Activated T-helper 2 cell treated with anti-CD3 and anti-CD28 coated beads, Interferon-gamma antibody, Interleukin-2, Interleukin-4, amounts not matched to agents 10 μg/mL and 5 μg/mL and 100 μg/mL, durations not matched to agents 14 hours and 24 hours and 36 hours (primary cell): ENCODE measurements around the gene MSANTD4. TPM values are rescaled to one million over a fixed set of nuclear protein-coding genes. Genes with fewer than 3 reads are reported as not detected.

Source experiments
- DNase-seq: peaks from one replicate; pipeline ENCODE4 v3.0.0; 2021; ENCODE audit warnings: low spot score
- H3K27ac Mint-ChIP-seq: one replicate; pipeline ENCODE4 v1.8.0; 2021; ENCODE audit warnings: mixed read lengths
- H3K27me3 Mint-ChIP-seq: one replicate; pipeline ENCODE4 v1.8.0; 2021; ENCODE audit warnings: low read depth, mixed read lengths
- H3K36me3 Mint-ChIP-seq: one replicate; pipeline ENCODE4 v1.8.0; 2021; ENCODE audit warnings: low read depth, mixed read lengths
- H3K4me1 Mint-ChIP-seq: one replicate; pipeline ENCODE4 v1.8.0; 2021; ENCODE audit warnings: low read depth, mixed read lengths
- H3K4me3 Mint-ChIP-seq: one replicate; pipeline ENCODE4 v1.8.0; 2021; ENCODE audit warnings: low read depth, mild to moderate bottlenecking, moderate library complexity, mixed read lengths
- H3K9me3 Mint-ChIP-seq: one replicate; pipeline ENCODE4 v1.8.0; 2021; ENCODE audit warnings: mixed read lengths
- intact Hi-C: fragments of 100-400 bp; cut with micrococcal nuclease; formaldehyde crosslinking; loops from one replicate; pipeline ENCODE4 v1.15.1; 2023
- total RNA-seq: library from RNA; stranded (reverse); gene quantifications from 2 replicates; pipeline ENCODE4 v1.2.3, GENCODE V29; 2022

The MSANTD4 gene
- total RNA-seq, 1 donor from 2014 or later, result 22.0 TPM

- Mint-ChIP-seq H3K4me3 (no peak overlapping the region), H3K9me3 (peaks cover 5% of the 10 kb centered on the region), H3K36me3 (peaks cover 13% of the 10 kb centered on the region), H3K4me1 (no peaks in the 10 kb centered on the region), H3K27ac (no peak overlapping the region), H3K27me3 (no peaks in the 10 kb centered on the region)
- DNase-seq, result no peak
- intact Hi-C loops, result no loop called here
Measured at GRCh38 chr11:105991888-105992287, 30.2 kb downstream of the MSANTD4 start.

- Mint-ChIP-seq H3K36me3 (peaks cover 6% of the 10 kb centered on the region), H3K9me3 (peaks cover 4% of the 10 kb centered on the region), H3K4me1 (no peaks in the 10 kb centered on the region), H3K27ac (no peak overlapping the region), H3K27me3 (no peaks in the 10 kb centered on the region), H3K4me3 (no peak overlapping the region)
- no peak for DNase-seq
- intact Hi-C loops, result no loop called here
Measured at GRCh38 chr11:105989124-105989523, 32.9 kb downstream of the MSANTD4 start.

GRCh38 chr11:105988197-105988596 is 33.8 kb downstream of the MSANTD4 start:
- Mint-ChIP-seq H3K4me1 (no peaks in the 10 kb centered on the region), H3K27ac (no peak overlapping the region), H3K4me3 (no peak overlapping the region), H3K9me3 (no peaks in the 10 kb centered on the region), H3K27me3 (no peaks in the 10 kb centered on the region), H3K36me3 (peaks cover under 1% of the 10 kb centered on the region)
- intact Hi-C loops, result no loop called here
- DNase-seq, result no peak

GRCh38 chr11:105986554-105986953 is 35.5 kb downstream of the MSANTD4 start:
- Mint-ChIP-seq H3K4me3 (no peak overlapping the region), H3K27me3 (no peaks in the 10 kb centered on the region), H3K36me3 (no peaks in the 10 kb centered on the region), H3K27ac (no peak overlapping the region), H3K9me3 (no peaks in the 10 kb centered on the region), H3K4me1 (no peaks in the 10 kb centered on the region)
- no peak for DNase-seq
- intact Hi-C loops, result no loop called here

- Mint-ChIP-seq H3K4me1 (no peaks in the 10 kb centered on the region), H3K4me3 (no peak overlapping the region), H3K27ac (no peak overlapping the region), H3K27me3 (peaks cover 5% of the 10 kb centered on the region), H3K36me3 (no peaks in the 10 kb centered on the region), H3K9me3 (no peaks in the 10 kb centered on the region)
- intact Hi-C loops, result no loop called here
- no peak for DNase-seq
Measured at GRCh38 chr11:105979997-105980703, 41.9 kb downstream of the MSANTD4 start.

GRCh38 chr11:105975128-105975527 is 46.9 kb downstream of the MSANTD4 start:
- intact Hi-C loops, result no loop called here
- Mint-ChIP-seq H3K9me3 (no peaks in the 10 kb centered on the region), H3K4me1 (no peaks in the 10 kb centered on the region), H3K4me3 (no peak overlapping the region), H3K27me3 (peaks cover 5% of the 10 kb centered on the region), H3K27ac (no peak overlapping the region), H3K36me3 (no peaks in the 10 kb centered on the region)
- DNase-seq, result no peak

GRCh38 chr11:105969756-105970155 is 52.3 kb downstream of the MSANTD4 start:
- H3K27ac Mint-ChIP-seq, result no peak overlapping the region
- DNase-seq, result no peak
- H3K4me3 Mint-ChIP-seq, result no peak overlapping the region
- intact Hi-C loops, result no loop called here
- H3K36me3 Mint-ChIP-seq, result no peaks in the 10 kb centered on the region
- H3K4me1 Mint-ChIP-seq, result no peaks in the 10 kb centered on the region
- no peaks in the 10 kb centered on the region for H3K27me3 Mint-ChIP-seq
- no peaks in the 10 kb centered on the region for H3K9me3 Mint-ChIP-seq

- H3K27me3 Mint-ChIP-seq, result no peaks in the 10 kb centered on the region
- intact Hi-C loops, result no loop called here
- H3K9me3 Mint-ChIP-seq, result no peaks in the 10 kb centered on the region
Measured at GRCh38 chr11:105968021-105968697, 53.9 kb downstream of the MSANTD4 start.

GRCh38 chr11:105960252-105961245 is 61.5 kb downstream of the MSANTD4 start:
- Mint-ChIP-seq H3K27me3 (no peaks in the 10 kb centered on the region), H3K9me3 (no peaks in the 10 kb centered on the region), H3K27ac (no peak overlapping the region), H3K36me3 (no peaks in the 10 kb centered on the region), H3K4me1 (no peaks in the 10 kb centered on the region), H3K4me3 (no peak overlapping the region)
- no peak for DNase-seq
- intact Hi-C loops, result no loop called here

More at GRCh38 chr11:105968021-105968697, 53.9 kb downstream of the MSANTD4 start:
- no peaks in the 10 kb centered on the region for H3K36me3 Mint-ChIP-seq
- no peak for DNase-seq
- no peak overlapping the region for H3K27ac Mint-ChIP-seq
- H3K4me1 Mint-ChIP-seq, result no peaks in the 10 kb centered on the region
- no peak overlapping the region for H3K4me3 Mint-ChIP-seq

Other genes with a start within 250 kb of the MSANTD4 start
- gene KBTBD3, start 55.1 kb upstream of the MSANTD4 start, total RNA-seq, result 6.4 and 8.9 TPM in 2 replicates
- gene AASDHPPT, start 55.4 kb upstream of the MSANTD4 start, total RNA-seq, result 42.5 and 48.0 TPM in 2 replicates